Nephron progenitor cell (in vitro differentiated cells): ENCODE data around the gene CXXC1.
"Not testable (repeated sequence)": the region's sequence is repeated elsewhere in the genome, so short reads cannot be mapped to it uniquely, and the experiment has no call there.

ENCODE experiments used
- DNase-seq: peaks from one replicate; pipeline ENCODE4 v3.0.0; 2021
- H3K27ac Mint-ChIP-seq: 2 replicates; pipeline ENCODE4 v1.8.0; 2021; ENCODE audit warnings: mild to moderate bottlenecking, moderate library complexity, mixed read lengths
- H3K27me3 Mint-ChIP-seq: 2 replicates; pipeline ENCODE4 v1.8.0; 2021; ENCODE audit warnings: mild to moderate bottlenecking, low read depth, mixed read lengths; ENCODE audit not compliant: poor library complexity
- H3K36me3 Mint-ChIP-seq: 2 replicates; pipeline ENCODE4 v1.8.0; 2021; ENCODE audit warnings: low read depth, mixed read lengths
- H3K4me1 Mint-ChIP-seq: 2 replicates; pipeline ENCODE4 v1.8.0; 2021; ENCODE audit warnings: mixed read lengths
- H3K4me3 Mint-ChIP-seq: 2 replicates; pipeline ENCODE4 v1.8.0; 2021; ENCODE audit warnings: mild to moderate bottlenecking, moderate library complexity, mixed read lengths
- H3K9me3 Mint-ChIP-seq: 2 replicates; pipeline ENCODE4 v1.8.0; 2021; ENCODE audit warnings: mild to moderate bottlenecking, moderate library complexity, mixed read lengths
- CTCF ChIP-seq: fragments of 200-600 bp; sonication (generic); IDR thresholded peaks from 2 replicates; pipeline ENCODE4 v1.5.0; 2021; ENCODE audit warnings: antibody characterized with exemption

CXXC1 gene

GRCh38 chr18:50262977-50263376 lies 24.5 kb downstream of the CXXC1 start:
- H3K36me3 Mint-ChIP-seq, result peaks cover 16% of the 10 kb centered on the region
- peaks cover 41% of the 10 kb centered on the region for H3K27me3 Mint-ChIP-seq
- peaks cover 6% of the 10 kb centered on the region for H3K4me1 Mint-ChIP-seq
- DNase-seq, result no peak
- peaks cover 14% of the 10 kb centered on the region for H3K9me3 Mint-ChIP-seq
- H3K27ac Mint-ChIP-seq, result no peak overlapping the region
- TF ChIP-seq CTCF, result no peak
- no peak overlapping the region for H3K4me3 Mint-ChIP-seq

GRCh38 chr18:50250935-50251334 lies 36.6 kb downstream of the CXXC1 start:
- Mint-ChIP-seq H3K4me1 (no peaks in the 10 kb centered on the region), H3K4me3 (no peak overlapping the region), H3K36me3 (no peaks in the 10 kb centered on the region)

GRCh38 chr18:50249576-50249975 lies 37.9 kb downstream of the CXXC1 start:
- H3K27me3 Mint-ChIP-seq, result peaks cover 11% of the 10 kb centered on the region
- DNase-seq, result no peak
- H3K4me3 Mint-ChIP-seq, result no peak overlapping the region
- no peak overlapping the region for H3K27ac Mint-ChIP-seq
- H3K9me3 Mint-ChIP-seq, result peaks cover 1% of the 10 kb centered on the region
- no peak for TF ChIP-seq CTCF
- no peaks in the 10 kb centered on the region for H3K4me1 Mint-ChIP-seq
- H3K36me3 Mint-ChIP-seq, result no peaks in the 10 kb centered on the region

More at GRCh38 chr18:50250935-50251334, 36.6 kb downstream of the CXXC1 start:
- H3K9me3 Mint-ChIP-seq, result no peaks in the 10 kb centered on the region
- TF ChIP-seq CTCF, result no peak
- no peak for DNase-seq
- peak overlapping the region; percentile 12 for H3K27ac Mint-ChIP-seq
- peaks cover 11% of the 10 kb centered on the region for H3K27me3 Mint-ChIP-seq

DNA sequence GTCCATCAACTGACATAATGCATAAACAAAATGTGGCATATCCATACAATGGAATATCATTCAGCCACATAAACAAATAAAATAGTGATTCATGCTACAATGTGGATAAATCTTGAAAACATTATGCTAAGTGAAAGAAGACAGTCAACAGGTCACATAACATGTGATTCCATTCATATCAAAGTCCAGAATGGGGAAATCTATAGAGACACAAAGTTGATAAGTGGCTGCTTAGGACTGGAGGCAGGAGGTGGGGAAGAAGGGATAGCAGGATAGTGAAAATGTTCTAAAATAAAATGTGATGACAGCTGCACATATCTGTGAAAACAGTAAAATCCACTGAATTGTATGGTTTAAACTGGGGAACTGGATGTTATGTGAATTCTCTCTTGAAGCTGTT lies 39.9 kb downstream of the CXXC1 start:
- Mint-ChIP-seq H3K27me3 (peaks cover 11% of the 10 kb centered on the region), H3K36me3 (peaks cover 13% of the 10 kb centered on the region), H3K9me3 (peaks cover 20% of the 10 kb centered on the region), H3K4me3 (no peak overlapping the region), H3K27ac (no peak overlapping the region), H3K4me1 (no peaks in the 10 kb centered on the region)
- no peak for TF ChIP-seq CTCF
- DNase-seq, result no peak

DNA sequence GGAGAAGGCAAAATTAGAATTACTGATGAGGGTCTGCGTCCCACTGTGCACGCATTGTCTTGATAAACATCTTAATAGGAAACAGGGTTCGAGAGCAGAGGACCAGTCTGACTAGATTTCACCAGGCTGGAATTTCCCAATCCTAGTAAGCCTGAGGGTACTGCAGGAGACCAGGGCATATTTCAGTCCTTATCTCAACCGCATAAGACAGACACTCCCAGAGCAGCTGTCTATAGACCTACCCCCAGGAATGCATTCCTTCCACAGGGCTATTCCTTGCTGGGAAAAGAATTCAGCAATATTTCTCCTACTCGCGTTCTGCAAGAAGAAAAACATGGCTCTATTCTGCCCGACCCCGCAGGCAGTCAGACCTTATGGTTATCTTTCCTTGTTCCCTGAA lies 45.7 kb downstream of the CXXC1 start:
- not testable (repeated sequence) for DNase-seq, H3K27ac Mint-ChIP-seq
- peaks cover 49% of the 10 kb centered on the region for H3K9me3 Mint-ChIP-seq

GRCh38 chr18:50240080-50240563 lies 47.4 kb downstream of the CXXC1 start:
- Mint-ChIP-seq H3K27ac (no peak overlapping the region), H3K27me3 (no peaks in the 10 kb centered on the region), H3K4me1 (no peaks in the 10 kb centered on the region), H3K4me3 (no peak overlapping the region), H3K36me3 (peaks cover 31% of the 10 kb centered on the region), H3K9me3 (peaks cover 56% of the 10 kb centered on the region)
- no peak for DNase-seq
- no peak for TF ChIP-seq CTCF

More for the DNA sequence above, 45.7 kb downstream of the CXXC1 start:
- H3K27me3 Mint-ChIP-seq, H3K4me1 Mint-ChIP-seq, H3K4me3 Mint-ChIP-seq: not testable (repeated sequence)
- H3K36me3 Mint-ChIP-seq, result peaks cover 31% of the 10 kb centered on the region
